Fibroblast of skin of left quadriceps (primary cell): ENCODE results near the gene HFE.
A peak's percentile ranks its signal among the peaks of the same experiment; 100 is the strongest.
"Not testable (repeated sequence)": the region's sequence is repeated elsewhere in the genome, so short reads cannot be mapped to it uniquely, and the experiment has no call there.

ENCODE experiments used
- DNase-seq, 2 experiments: peaks; one replicate each; pipeline ENCODE4 v3.0.0-alpha.2; 2013; ENCODE audit warnings: low read depth in 2 of 2

The HFE gene

DNA sequence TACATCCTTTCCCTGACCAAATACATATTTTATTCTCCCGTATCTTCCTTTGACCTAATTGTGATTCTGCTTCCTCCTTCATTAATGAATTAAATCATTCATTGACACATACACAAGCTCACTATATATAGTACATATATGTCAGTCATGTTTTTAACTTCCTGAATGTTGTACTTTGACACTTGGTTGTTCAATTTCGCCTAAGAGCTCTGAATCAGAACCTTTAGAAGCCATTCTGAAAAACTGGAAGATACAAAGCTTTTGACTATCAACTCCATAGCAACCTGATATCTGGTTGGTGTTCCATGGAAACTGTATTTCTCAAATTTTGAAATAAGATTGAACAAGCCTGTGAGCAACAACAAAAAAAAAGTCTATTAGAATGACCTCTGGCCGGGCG, 27.3 kb upstream of the HFE start:
- no peak for DNase-seq

DNA sequence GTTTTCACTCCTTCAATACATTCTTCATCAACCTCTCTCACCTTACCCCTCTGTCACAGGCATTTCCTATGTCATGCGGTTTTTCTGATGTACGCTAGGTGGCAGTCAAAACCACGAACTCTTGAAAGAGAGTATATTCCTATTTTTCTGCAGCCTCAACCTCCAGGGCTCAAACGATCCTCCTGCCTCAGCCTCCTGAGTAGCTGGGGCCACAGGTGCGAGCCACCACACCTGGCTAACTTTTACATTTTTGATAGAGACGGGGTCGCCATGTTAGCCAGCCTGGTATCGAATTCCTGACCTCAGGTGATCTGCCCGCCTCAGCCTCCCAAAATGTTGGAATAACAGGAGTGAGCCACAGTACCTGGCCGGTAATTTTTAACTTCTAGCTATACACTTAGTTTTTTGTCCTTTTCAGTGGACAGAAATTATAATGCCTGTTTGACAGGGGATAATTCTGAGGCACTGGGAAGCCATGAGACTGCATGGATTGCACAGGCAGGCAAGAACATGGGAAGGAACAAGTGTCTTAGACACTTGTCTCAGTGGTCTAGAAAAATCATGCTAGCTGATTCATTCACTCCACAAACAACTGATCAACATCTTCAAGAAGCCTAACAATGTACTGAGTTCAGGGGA, 22.5 kb upstream of the HFE start:
- no peak for DNase-seq

DNA sequence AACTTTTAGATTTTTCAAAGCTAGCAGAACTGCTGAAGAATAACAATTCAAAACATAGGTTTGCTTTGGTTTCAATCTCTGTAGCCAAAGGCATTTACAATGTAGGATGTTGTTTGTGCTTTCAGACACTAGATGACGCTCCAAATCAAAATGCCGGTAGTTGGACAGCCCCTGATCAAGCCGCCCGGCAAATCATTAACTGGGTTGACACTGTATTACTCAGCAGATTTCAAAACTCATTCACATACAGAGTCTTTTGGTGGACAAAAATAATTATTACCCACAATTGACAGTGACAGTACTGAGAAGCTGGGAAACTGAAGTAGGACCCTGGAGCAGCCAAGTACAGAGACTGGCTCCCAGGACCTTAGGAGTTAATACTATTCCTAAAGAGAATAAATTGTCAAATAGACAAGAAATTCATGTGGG, 21.3 kb upstream of the HFE start:
- DNase-seq = peak; percentile 69 to 70

DNA sequence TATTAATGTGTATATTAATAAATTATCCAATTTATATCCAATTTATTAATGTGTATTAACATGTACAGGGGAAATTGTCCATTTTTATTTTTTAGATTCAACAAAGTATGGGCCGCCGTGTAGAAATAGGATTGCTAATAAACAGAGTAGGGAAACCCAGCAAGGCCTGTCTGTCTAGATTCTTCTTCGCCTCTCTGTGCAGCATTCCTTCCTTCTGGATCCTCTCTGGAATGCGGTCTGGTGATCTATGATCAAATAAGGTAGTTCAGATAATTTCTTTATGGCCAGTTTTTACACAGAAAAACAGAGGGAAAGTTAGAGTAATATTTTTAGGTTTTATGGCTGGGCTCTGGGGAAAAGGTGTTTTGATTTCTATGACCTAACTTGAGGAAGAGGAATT, 19.9 kb upstream of the HFE start:
- DNase-seq = no peak

GRCh38 chr6:26068036-26068435, 19.2 kb upstream of the HFE start:
- DNase-seq = no peak

DNA sequence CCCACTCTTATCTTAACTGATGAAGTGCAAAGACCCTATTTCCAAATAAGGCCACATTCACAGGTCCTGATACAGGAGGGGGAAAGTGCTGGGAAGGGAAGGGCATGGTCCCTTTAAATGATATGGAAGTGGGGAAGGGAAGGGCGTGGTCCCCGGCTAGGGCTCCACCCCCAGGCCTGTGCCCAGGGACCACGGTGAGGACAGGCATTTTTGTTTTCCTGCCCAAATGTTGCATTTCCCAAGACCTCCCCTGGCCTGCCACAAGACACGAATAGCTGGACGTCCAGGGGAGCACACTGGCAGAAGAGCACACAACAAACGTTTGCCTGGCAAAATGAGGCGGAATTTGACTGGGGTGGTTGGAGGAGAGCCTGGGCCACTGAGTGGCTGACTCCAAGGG, 16.1 kb upstream of the HFE start:
- DNase-seq = no peak

DNA sequence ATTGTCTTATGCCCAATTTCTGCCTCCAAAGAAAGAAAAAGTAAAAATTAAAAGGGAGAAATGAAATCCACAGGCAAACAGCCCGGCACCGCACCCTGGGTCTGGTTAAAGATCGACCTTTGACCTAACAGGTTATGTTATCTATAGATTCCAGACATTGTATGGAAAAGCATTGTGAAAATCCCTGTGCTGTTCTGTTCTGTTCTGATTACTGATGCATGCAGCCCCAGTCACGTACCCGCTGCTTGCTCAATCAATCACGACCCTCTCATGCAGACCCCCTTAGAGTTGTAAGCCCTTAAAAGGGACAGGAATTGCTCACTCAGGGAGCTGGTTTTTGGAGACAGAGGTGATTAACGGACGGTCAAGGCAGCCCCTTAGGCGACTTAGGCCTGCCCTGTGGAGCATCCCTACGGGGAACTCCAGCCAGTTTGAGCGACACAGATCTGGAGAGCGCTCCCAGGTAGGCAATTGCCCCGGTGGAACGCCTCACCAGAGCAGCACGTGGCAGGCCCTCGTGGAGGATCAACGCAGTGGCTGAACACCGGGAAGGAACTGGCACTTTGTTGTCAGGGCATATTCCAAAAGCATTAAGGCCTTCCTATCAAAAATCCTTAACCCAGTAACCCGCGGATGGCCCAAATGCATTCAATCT, 12.0 kb upstream of the HFE start:
- DNase-seq = no peak

DNA sequence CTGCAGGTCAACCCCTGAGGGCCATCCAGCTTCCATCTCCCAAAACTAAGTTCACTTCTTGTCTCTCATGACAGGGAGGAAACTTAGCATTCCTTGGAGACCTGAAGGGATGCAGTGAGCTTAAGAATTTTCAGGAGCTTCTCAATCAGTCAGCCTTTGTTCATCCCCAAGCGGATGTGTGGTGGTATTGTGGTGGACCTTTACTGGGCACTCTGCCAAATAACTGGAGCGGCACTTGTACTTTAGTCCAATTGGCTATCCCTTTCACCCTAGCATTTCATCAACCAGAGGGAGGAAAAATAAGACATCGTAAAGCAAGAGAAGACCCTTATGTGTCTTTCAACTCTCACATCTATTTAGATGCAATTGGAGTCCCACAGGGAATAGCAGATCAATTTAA, 9.2 kb upstream of the HFE start:
- not testable (repeated sequence) for DNase-seq

- not testable (repeated sequence) for DNase-seq
These were observed 6.1 kb upstream of the HFE start for GRCh38 chr6:26081096-26081495.

DNA sequence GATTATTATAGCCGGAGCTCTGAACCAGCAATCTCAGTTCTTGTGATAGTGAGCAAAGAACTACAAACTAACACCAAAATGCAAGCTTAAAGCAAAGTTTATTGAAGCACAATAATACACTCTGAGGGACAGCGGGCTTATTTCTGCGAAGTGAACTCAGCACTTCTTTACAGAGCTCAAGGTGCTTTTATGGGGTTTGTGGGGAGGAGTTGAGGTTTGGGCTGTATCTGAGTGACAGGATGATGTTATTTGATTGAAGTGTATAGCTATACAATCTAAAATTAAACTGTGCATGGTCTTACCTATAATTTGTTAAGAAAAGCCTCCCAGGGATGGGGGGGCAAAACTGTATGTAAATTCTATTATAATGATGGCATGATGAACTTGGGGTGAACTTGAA, 1.0 kb upstream of the HFE start:
- DNase-seq = no peak

GRCh38 chr6:26088344-26088743, 1.1 kb downstream of the HFE start:
- no peak for DNase-seq

DNA sequence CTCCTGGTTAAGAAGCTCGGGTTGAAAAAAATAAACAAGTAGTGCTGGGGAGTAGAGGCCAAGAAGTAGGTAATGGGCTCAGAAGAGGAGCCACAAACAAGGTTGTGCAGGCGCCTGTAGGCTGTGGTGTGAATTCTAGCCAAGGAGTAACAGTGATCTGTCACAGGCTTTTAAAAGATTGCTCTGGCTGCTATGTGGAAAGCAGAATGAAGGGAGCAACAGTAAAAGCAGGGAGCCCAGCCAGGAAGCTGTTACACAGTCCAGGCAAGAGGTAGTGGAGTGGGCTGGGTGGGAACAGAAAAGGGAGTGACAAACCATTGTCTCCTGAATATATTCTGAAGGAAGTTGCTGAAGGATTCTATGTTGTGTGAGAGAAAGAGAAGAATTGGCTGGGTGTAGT, 2.0 kb downstream of the HFE start:
- no peak for DNase-seq

GRCh38 chr6:26092443-26092842, 5.2 kb downstream of the HFE start:
- DNase-seq = no peak

- DNase-seq = no peak
These were observed 6.8 kb downstream of the HFE start for GRCh38 chr6:26094036-26094435.

DNA sequence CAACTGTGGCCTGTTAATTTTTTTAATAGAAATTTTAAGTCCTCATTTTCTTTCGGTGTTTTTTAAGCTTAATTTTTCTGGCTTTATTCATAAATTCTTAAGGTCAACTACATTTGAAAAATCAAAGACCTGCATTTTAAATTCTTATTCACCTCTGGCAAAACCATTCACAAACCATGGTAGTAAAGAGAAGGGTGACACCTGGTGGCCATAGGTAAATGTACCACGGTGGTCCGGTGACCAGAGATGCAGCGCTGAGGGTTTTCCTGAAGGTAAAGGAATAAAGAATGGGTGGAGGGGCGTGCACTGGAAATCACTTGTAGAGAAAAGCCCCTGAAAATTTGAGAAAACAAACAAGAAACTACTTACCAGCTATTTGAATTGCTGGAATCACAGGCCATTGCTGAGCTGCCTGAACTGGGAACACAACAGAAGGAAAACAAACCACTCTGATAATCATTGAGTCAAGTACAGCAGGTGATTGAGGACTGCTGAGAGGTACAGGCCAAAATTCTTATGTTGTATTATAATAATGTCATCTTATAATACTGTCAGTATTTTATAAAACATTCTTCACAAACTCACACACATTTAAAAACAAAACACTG, 10.1 kb downstream of the HFE start:
- peak in 1 of 2 experiments; percentile 27 for DNase-seq

GRCh38 chr6:26103141-26103769, 16.0 kb downstream of the HFE start:
- peak in 1 of 2 experiments; percentile 40 for DNase-seq

- peak; percentile 96 to 97 for DNase-seq
These were observed 16.7 kb downstream of the HFE start for GRCh38 chr6:26103770-26104456.

- no peak for DNase-seq
These were observed 17.4 kb downstream of the HFE start for GRCh38 chr6:26104457-26105108.

GRCh38 chr6:26105109-26105730, 18.0 kb downstream of the HFE start:
- no peak for DNase-seq

GRCh38 chr6:26105842-26106241, 18.6 kb downstream of the HFE start:
- no peak for DNase-seq

GRCh38 chr6:26107935-26108334, 20.7 kb downstream of the HFE start:
- no peak for DNase-seq
